ENCODE results near the gene C2CD4B.

Gene C2CD4B

GRCh38 chr15:62165793-62166375, 799 bp upstream of the C2CD4B start:
- Histone ChIP-seq H3K4me3 (replicated peaks; ENCODE audit: insufficient read depth, low read length) (no peak overlapping the region), H3K27me3 (ENCODE audit: insufficient read depth, poor library complexity, severe bottlenecking) (peaks cover 36% of the 10 kb centered on the region), H3K27ac (replicated peaks) (no peak overlapping the region)
- TF ChIP-seq GABPA (IDR thresholded peaks at IDR 0.05; ENCODE audit: low read depth): no peak
- TF ChIP-seq SPI1 (IDR thresholded peaks at IDR 0.05; ENCODE audit: borderline replicate concordance, low read depth): no peak
- TF ChIP-seq POLR2AphosphoS5 (IDR thresholded peaks at IDR 0.05; ENCODE audit: low read depth): no peak
- no peak for DNase-seq (ENCODE audit: low read depth in 1 of 2, low spot score in 1 of 2)

GRCh38 chr15:62164396-62165103, 535 bp downstream of the C2CD4B start:
- no peak overlapping the region for H3K4me3 ChIP-seq (replicated peaks; ENCODE audit: insufficient read depth, low read length)
- no peak overlapping the region for H3K27ac ChIP-seq (replicated peaks)
- no peak for TF ChIP-seq REST (IDR thresholded peaks at IDR 0.05; ENCODE audit: insufficient replicate concordance, low read depth)
- peaks cover 39% of the 10 kb centered on the region for H3K27me3 ChIP-seq (ENCODE audit: insufficient read depth, poor library complexity, severe bottlenecking)
- DNase-seq (ENCODE audit: low read depth in 1 of 2, low spot score in 1 of 2): no peak

GRCh38 chr15:62164014-62164395, 1.1 kb downstream of the C2CD4B start:
- no peak for DNase-seq (ENCODE audit: low read depth in 1 of 2, low spot score in 1 of 2)
- H3K27ac ChIP-seq (replicated peaks): no peak overlapping the region
- H3K27me3 ChIP-seq (ENCODE audit: insufficient read depth, poor library complexity, severe bottlenecking): peaks cover 39% of the 10 kb centered on the region
- TF ChIP-seq CTCF (IDR thresholded peaks at IDR 0.05; ENCODE audit: insufficient read depth, low read length): no peak
- TF ChIP-seq SPI1 (IDR thresholded peaks at IDR 0.05; ENCODE audit: borderline replicate concordance, low read depth): no peak
- no peak for TF ChIP-seq POLR2AphosphoS5 (IDR thresholded peaks at IDR 0.05; ENCODE audit: low read depth)
- no peak for TF ChIP-seq REST (IDR thresholded peaks at IDR 0.05; ENCODE audit: insufficient replicate concordance, low read depth)
- no peak for TF ChIP-seq GABPA (IDR thresholded peaks at IDR 0.05; ENCODE audit: low read depth)
- no peak overlapping the region for H3K4me3 ChIP-seq (replicated peaks; ENCODE audit: insufficient read depth, low read length)

GRCh38 chr15:62163397-62164013, 1.6 kb downstream of the C2CD4B start:
- Histone ChIP-seq H3K27ac (replicated peaks) (no peak overlapping the region), H3K27me3 (ENCODE audit: insufficient read depth, poor library complexity, severe bottlenecking) (peaks cover 37% of the 10 kb centered on the region), H3K4me3 (replicated peaks; ENCODE audit: insufficient read depth, low read length) (no peak overlapping the region)
- TF ChIP-seq GABPA (IDR thresholded peaks at IDR 0.05; ENCODE audit: low read depth) (no peak), CTCF (IDR thresholded peaks at IDR 0.05; ENCODE audit: insufficient read depth, low read length) (no peak), REST (IDR thresholded peaks at IDR 0.05; ENCODE audit: insufficient replicate concordance, low read depth) (no peak), SPI1 (IDR thresholded peaks at IDR 0.05; ENCODE audit: borderline replicate concordance, low read depth) (no peak), POLR2AphosphoS5 (IDR thresholded peaks at IDR 0.05; ENCODE audit: low read depth) (no peak)
- DNase-seq (ENCODE audit: low read depth in 1 of 2, low spot score in 1 of 2): no peak

Data from HL-60 (cell line).